WTC11 (cell line): ENCODE data around the gene SELENOF. TPM values are rescaled to one million over a fixed set of nuclear protein-coding genes. Genes with fewer than 3 reads are reported as not detected.

Source experiments
- ATAC-seq: fragments of 200-7000 bp; cut with Tn5 transposase; 2 replicates; pipeline ENCODE4 v1.10.0; 2021; ENCODE audit warnings: mild to moderate bottlenecking, moderate library complexity
- CTCF ChIA-PET: fragments of 300-600 bp; sonication (Branson Sonifier 250); formaldehyde crosslinking; loops from one replicate; lab custom pipeline; 2021; ENCODE audit warnings: antibody characterized with exemption; lab: Charles Lee
- POLR2A ChIA-PET: fragments of 350-600 bp; sonication (Branson Sonifier 250); formaldehyde crosslinking; loops from one replicate; lab custom pipeline; 2021; ENCODE audit warnings: antibody characterized with exemption; lab: Charles Lee
- DNase-seq: peaks from one replicate; pipeline ENCODE4 v3.0.0; 2021; ENCODE audit warnings: low spot score
- H3K27ac Mint-ChIP-seq: 2 replicates; pipeline ENCODE4 v1.8.0; 2021; ENCODE audit warnings: mixed read lengths
- H3K27me3 Mint-ChIP-seq: 2 replicates; pipeline ENCODE4 v1.8.0; 2021; ENCODE audit warnings: low read depth, mild to moderate bottlenecking, moderate library complexity, mixed read lengths
- H3K36me3 Mint-ChIP-seq: 2 replicates; pipeline ENCODE4 v1.8.0; 2021; ENCODE audit warnings: mixed read lengths
- H3K4me1 Mint-ChIP-seq: 2 replicates; pipeline ENCODE4 v1.8.0; 2022; ENCODE audit warnings: mixed read lengths
- H3K4me3 Mint-ChIP-seq: 2 replicates; pipeline ENCODE4 v1.8.0; 2021; ENCODE audit warnings: mild to moderate bottlenecking, moderate library complexity, mixed read lengths
- H3K9me3 Mint-ChIP-seq: 2 replicates; pipeline ENCODE4 v1.8.0; 2021; ENCODE audit warnings: mixed read lengths
- CREB1 ChIP-seq: sonication (generic); formaldehyde crosslinking; IDR thresholded peaks from 2 replicates; pipeline ENCODE4 v1.8.0; 2023; ENCODE audit warnings: mild to moderate bottlenecking, missing genetic modification reagents
- E2F5 ChIP-seq: sonication (generic); formaldehyde crosslinking; IDR thresholded peaks from 2 replicates; pipeline ENCODE4 v1.8.1; 2022; ENCODE audit warnings: mild to moderate bottlenecking, moderate library complexity, missing genetic modification reagents
- ESRRA ChIP-seq: sonication (generic); formaldehyde crosslinking; IDR thresholded peaks from 2 replicates; pipeline ENCODE4 v1.8.1; 2022; ENCODE audit warnings: mild to moderate bottlenecking, missing genetic modification reagents, borderline replicate concordance
- FOXJ3 ChIP-seq: sonication (generic); formaldehyde crosslinking; IDR thresholded peaks from 2 replicates; pipeline ENCODE4 v1.9.0; 2021; ENCODE audit warnings: missing genetic modification reagents, mild to moderate bottlenecking, borderline replicate concordance
- KAT7 ChIP-seq: sonication (generic); formaldehyde crosslinking; IDR thresholded peaks from 2 replicates; pipeline ENCODE4 v1.8.1; 2023; ENCODE audit warnings: missing genetic modification reagents, mild to moderate bottlenecking, borderline replicate concordance
- MLX ChIP-seq: sonication (generic); formaldehyde crosslinking; IDR thresholded peaks from 2 replicates; pipeline ENCODE4 v1.8.1; 2023; ENCODE audit warnings: mild to moderate bottlenecking, missing genetic modification reagents, moderate library complexity
- MYBL2 ChIP-seq: sonication (generic); formaldehyde crosslinking; IDR thresholded peaks from 2 replicates; pipeline ENCODE4 v1.8.1; 2023; ENCODE audit warnings: mild to moderate bottlenecking, moderate library complexity, missing genetic modification reagents
- RORB ChIP-seq: fragments of 250-450 bp; sonication (Bioruptor Pico); IDR thresholded peaks from 2 replicates; pipeline ENCODE4 v1.9.0; 2021; ENCODE audit warnings: mild to moderate bottlenecking
- SMAD4 ChIP-seq: sonication (generic); formaldehyde crosslinking; IDR thresholded peaks from 2 replicates; pipeline ENCODE4 v1.8.0; 2022; ENCODE audit warnings: mild to moderate bottlenecking, missing genetic modification reagents
- SP1 ChIP-seq: sonication (generic); formaldehyde crosslinking; conservative IDR thresholded peaks from 2 replicates; pipeline ENCODE4 v1.8.1; 2022; ENCODE audit warnings: missing genetic modification reagents
- ZMAT4 ChIP-seq: fragments of 250-450 bp; sonication (Bioruptor Pico); IDR thresholded peaks from 2 replicates; pipeline ENCODE4 v1.9.0; 2021; ENCODE audit warnings: mild to moderate bottlenecking
- ZNF219 ChIP-seq: sonication (generic); formaldehyde crosslinking; IDR thresholded peaks from 2 replicates; pipeline ENCODE4 v1.8.0; 2023; ENCODE audit warnings: missing genetic modification reagents, mild to moderate bottlenecking, borderline replicate concordance
- ZNF232 ChIP-seq: sonication (generic); formaldehyde crosslinking; IDR thresholded peaks from 2 replicates; pipeline ENCODE4 v1.8.0; 2022; ENCODE audit warnings: mild to moderate bottlenecking, missing genetic modification reagents
- total RNA-seq: library from RNA; stranded (reverse); gene quantifications from 3 replicates; pipeline ENCODE4 v1.2.3, GENCODE V29; 2021
- TF ChIP-seq, protein P1 (sequence below): sonication (generic); formaldehyde crosslinking; IDR thresholded peaks from 2 replicates; pipeline ENCODE4 v1.8.0; 2022; ENCODE audit warnings: missing genetic modification reagents
- TF ChIP-seq, protein P2 (sequence below): sonication (generic); formaldehyde crosslinking; IDR thresholded peaks from 2 replicates; pipeline ENCODE4 v1.8.1; 2022; ENCODE audit warnings: low read depth, mild to moderate bottlenecking, moderate library complexity, missing genetic modification reagents, borderline replicate concordance
- TF ChIP-seq, protein P3 (sequence below): sonication (generic); formaldehyde crosslinking; IDR thresholded peaks from 2 replicates; pipeline ENCODE4 v1.8.0; 2022; ENCODE audit warnings: mild to moderate bottlenecking, missing genetic modification reagents
- TF ChIP-seq, protein P4 (sequence below): sonication (generic); formaldehyde crosslinking; IDR thresholded peaks from 2 replicates; pipeline ENCODE4 v1.8.0; 2023; ENCODE audit warnings: mild to moderate bottlenecking, missing genetic modification reagents

Gene SELENOF
- total RNA-seq, 1 experiment from 2014 or later: 156 TPM

DNA sequence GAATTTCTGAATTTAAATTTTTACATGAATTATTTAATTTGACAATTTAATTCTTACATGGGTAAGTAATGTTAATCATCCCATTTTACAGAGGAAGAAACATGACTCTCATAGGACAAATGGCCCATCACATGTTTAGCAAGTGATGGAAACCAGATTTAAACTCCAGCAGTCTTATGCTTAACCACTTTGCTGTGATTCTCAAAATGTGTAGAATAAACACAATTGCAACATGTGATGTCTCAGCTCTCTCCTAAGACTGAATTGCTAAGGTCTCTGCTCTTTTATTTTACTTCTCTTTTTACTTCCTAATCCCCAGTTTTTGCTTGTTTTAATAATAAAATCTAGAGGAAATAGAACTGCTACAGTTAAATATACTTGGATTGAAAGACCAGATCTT is 43.3 kb upstream of the SELENOF start (continued):
- TF ChIP-seq, protein P1, sequence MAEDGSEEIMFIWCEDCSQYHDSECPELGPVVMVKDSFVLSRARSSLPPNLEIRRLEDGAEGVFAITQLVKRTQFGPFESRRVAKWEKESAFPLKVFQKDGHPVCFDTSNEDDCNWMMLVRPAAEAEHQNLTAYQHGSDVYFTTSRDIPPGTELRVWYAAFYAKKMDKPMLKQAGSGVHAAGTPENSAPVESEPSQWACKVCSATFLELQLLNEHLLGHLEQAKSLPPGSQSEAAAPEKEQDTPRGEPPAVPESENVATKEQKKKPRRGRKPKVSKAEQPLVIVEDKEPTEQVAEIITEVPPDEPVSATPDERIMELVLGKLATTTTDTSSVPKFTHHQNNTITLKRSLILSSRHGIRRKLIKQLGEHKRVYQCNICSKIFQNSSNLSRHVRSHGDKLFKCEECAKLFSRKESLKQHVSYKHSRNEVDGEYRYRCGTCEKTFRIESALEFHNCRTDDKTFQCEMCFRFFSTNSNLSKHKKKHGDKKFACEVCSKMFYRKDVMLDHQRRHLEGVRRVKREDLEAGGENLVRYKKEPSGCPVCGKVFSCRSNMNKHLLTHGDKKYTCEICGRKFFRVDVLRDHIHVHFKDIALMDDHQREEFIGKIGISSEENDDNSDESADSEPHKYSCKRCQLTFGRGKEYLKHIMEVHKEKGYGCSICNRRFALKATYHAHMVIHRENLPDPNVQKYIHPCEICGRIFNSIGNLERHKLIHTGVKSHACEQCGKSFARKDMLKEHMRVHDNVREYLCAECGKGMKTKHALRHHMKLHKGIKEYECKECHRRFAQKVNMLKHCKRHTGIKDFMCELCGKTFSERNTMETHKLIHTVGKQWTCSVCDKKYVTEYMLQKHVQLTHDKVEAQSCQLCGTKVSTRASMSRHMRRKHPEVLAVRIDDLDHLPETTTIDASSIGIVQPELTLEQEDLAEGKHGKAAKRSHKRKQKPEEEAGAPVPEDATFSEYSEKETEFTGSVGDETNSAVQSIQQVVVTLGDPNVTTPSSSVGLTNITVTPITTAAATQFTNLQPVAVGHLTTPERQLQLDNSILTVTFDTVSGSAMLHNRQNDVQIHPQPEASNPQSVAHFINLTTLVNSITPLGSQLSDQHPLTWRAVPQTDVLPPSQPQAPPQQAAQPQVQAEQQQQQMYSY (CRISPR knock-in tag): no peak
- TF ChIP-seq CREB1: no peak

DNA sequence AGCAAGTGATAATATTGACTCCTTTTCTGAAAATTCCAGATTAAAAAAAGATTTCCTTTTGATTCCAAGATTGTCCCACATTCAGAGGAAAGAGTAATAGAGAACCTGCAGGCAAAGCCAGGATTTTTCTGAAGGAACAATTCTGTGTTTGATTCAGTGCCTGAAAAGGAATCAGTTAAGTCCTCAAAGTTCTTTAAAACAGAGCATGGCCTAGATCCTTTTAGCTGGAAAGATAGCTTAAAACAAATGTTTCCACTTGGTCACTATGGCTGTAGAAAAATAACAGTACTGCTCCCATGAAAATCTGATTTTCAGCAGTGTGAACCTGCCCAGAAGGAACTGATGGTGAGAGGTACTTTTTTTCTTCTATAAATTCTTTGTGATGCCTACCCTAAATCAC is 42.3 kb upstream of the SELENOF start:
- DNase-seq (no peak), ATAC-seq (no peak)
- TF ChIP-seq SMAD4: no peak
- CTCF ChIA-PET: interaction anchor here (1.3 kb wide), 1 partner anchor 9 kb away, joined by 5 read pairs; no protein-coding TSS in a partner anchor
- Mint-ChIP-seq H3K4me3 (no peak overlapping the region), H3K9me3 (peaks cover 8% of the 10 kb centered on the region), H3K27me3 (no peaks in the 10 kb centered on the region), H3K36me3 (peaks cover 8% of the 10 kb centered on the region), H3K4me1 (peaks cover 37% of the 10 kb centered on the region), H3K27ac (0 out of 2 replicates have a peak overlapping the region, but pooled peaks have one; percentile 5)
- POLR2A ChIA-PET: no interaction called here

DNA sequence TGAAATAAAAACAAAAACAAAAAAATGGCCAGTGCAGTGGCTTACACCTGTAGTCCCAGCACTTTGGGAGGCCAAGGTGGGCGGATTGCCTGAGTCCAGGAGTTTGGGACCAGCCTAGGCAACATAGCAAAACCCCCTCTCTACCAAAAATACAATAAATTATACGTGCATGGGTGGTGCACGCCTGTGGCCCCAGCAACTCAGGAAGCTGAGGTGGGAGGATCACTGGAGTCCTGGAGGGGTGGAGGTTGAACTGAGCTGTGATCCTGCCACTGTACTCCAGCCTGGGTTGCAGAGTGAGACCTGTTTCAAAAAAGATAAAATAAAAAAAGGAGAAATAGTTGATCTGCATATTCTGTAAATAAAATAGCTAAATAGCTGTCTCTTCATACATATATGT is 41.8 kb upstream of the SELENOF start:
- no peak overlapping the region for H3K4me3 Mint-ChIP-seq

GRCh38 chr1:86953167-86953566 is 39.2 kb upstream of the SELENOF start:
- ChIA-PET CTCF (no interaction called here), POLR2A (interaction anchor here (0.6 to 1.2 kb wide), 2 partner anchors 38 to 123 kb away, joined by 3 to 5 read pairs; partner anchors contain the start of gene HS2ST1)
- Mint-ChIP-seq H3K4me1 (peaks cover 40% of the 10 kb centered on the region), H3K4me3 (no peak overlapping the region), H3K27ac (no peak overlapping the region; the same call in 1 of the 2 replicates), H3K27me3 (no peaks in the 10 kb centered on the region), H3K9me3 (peaks cover 1% of the 10 kb centered on the region; the same call in 1 of the 2 replicates), H3K36me3 (peaks cover 2% of the 10 kb centered on the region)
- TF ChIP-seq E2F5 (CRISPR knock-in tag) (no peak), FOXJ3 (no peak), MYBL2 (CRISPR knock-in tag) (no peak), ZMAT4 (CRISPR knock-in tag) (no peak), MLX (CRISPR knock-in tag) (no peak), KAT7 (CRISPR knock-in tag) (no peak)
- TF ChIP-seq, protein P2, sequence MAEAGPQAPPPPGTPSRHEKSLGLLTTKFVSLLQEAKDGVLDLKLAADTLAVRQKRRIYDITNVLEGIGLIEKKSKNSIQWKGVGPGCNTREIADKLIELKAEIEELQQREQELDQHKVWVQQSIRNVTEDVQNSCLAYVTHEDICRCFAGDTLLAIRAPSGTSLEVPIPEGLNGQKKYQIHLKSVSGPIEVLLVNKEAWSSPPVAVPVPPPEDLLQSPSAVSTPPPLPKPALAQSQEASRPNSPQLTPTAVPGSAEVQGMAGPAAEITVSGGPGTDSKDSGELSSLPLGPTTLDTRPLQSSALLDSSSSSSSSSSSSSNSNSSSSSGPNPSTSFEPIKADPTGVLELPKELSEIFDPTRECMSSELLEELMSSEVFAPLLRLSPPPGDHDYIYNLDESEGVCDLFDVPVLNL (CRISPR knock-in tag): no peak
- TF ChIP-seq, protein P3, sequence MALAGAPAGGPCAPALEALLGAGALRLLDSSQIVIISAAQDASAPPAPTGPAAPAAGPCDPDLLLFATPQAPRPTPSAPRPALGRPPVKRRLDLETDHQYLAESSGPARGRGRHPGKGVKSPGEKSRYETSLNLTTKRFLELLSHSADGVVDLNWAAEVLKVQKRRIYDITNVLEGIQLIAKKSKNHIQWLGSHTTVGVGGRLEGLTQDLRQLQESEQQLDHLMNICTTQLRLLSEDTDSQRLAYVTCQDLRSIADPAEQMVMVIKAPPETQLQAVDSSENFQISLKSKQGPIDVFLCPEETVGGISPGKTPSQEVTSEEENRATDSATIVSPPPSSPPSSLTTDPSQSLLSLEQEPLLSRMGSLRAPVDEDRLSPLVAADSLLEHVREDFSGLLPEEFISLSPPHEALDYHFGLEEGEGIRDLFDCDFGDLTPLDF (CRISPR knock-in tag): no peak
- ATAC-seq: no peak
- no peak for DNase-seq

More for the DNA sequence above, 41.8 kb upstream of the SELENOF start:
- H3K4me1 Mint-ChIP-seq: peaks cover 41% of the 10 kb centered on the region
- CTCF ChIA-PET: interaction anchor here (1.3 kb wide), 1 partner anchor 9 kb away, joined by 5 read pairs; no protein-coding TSS in a partner anchor
- POLR2A ChIA-PET: interaction anchor here (0.6 kb wide), 1 partner anchor 62 kb away, joined by 6 read pairs; no protein-coding TSS in a partner anchor
- H3K27me3 Mint-ChIP-seq: no peaks in the 10 kb centered on the region
- no peak for TF ChIP-seq ZNF232 (CRISPR knock-in tag)
- TF ChIP-seq SP1: no peak
- no peak for TF ChIP-seq ZNF219 (CRISPR knock-in tag)
- TF ChIP-seq, protein P4, sequence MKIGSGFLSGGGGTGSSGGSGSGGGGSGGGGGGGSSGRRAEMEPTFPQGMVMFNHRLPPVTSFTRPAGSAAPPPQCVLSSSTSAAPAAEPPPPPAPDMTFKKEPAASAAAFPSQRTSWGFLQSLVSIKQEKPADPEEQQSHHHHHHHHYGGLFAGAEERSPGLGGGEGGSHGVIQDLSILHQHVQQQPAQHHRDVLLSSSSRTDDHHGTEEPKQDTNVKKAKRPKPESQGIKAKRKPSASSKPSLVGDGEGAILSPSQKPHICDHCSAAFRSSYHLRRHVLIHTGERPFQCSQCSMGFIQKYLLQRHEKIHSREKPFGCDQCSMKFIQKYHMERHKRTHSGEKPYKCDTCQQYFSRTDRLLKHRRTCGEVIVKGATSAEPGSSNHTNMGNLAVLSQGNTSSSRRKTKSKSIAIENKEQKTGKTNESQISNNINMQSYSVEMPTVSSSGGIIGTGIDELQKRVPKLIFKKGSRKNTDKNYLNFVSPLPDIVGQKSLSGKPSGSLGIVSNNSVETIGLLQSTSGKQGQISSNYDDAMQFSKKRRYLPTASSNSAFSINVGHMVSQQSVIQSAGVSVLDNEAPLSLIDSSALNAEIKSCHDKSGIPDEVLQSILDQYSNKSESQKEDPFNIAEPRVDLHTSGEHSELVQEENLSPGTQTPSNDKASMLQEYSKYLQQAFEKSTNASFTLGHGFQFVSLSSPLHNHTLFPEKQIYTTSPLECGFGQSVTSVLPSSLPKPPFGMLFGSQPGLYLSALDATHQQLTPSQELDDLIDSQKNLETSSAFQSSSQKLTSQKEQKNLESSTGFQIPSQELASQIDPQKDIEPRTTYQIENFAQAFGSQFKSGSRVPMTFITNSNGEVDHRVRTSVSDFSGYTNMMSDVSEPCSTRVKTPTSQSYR (CRISPR knock-in tag): no peak
- TF ChIP-seq SMAD4: no peak
- TF ChIP-seq ESRRA: no peak
- TF ChIP-seq RORB (CRISPR knock-in tag): no peak
- DNase-seq: no peak
- H3K36me3 Mint-ChIP-seq: peaks cover 8% of the 10 kb centered on the region
- 0 out of 2 replicates have a peak overlapping the region, but pooled peaks have one; percentile 5 for H3K27ac Mint-ChIP-seq
- H3K9me3 Mint-ChIP-seq: peaks cover 8% of the 10 kb centered on the region
- ATAC-seq: no peak
